GM12801 (cell line): Measurements from ENCODE around the gene NTSR2.

Experiments used
- CTCF ChIP-seq: IDR thresholded peaks from one replicate; pipeline ENCODE4 v1.5.1; 2011; ENCODE audit warnings: control low read depth; ENCODE audit not compliant: insufficient read length; ENCODE audit errors: extremely low read depth

NTSR2 gene

GRCh38 chr2:11618708-11619062 lies 51.3 kb downstream of the NTSR2 start:
- no peak for TF ChIP-seq CTCF

GRCh38 chr2:11617984-11618707 lies 51.8 kb downstream of the NTSR2 start:
- TF ChIP-seq CTCF = no peak

GRCh38 chr2:11617527-11617926 lies 52.5 kb downstream of the NTSR2 start:
- TF ChIP-seq CTCF = no peak

- TF ChIP-seq CTCF = no peak
Measured at GRCh38 chr2:11616851-11617415, 53.1 kb downstream of the NTSR2 start.

- TF ChIP-seq CTCF = no peak
Measured at GRCh38 chr2:11616097-11616687, 53.8 kb downstream of the NTSR2 start.

DNA sequence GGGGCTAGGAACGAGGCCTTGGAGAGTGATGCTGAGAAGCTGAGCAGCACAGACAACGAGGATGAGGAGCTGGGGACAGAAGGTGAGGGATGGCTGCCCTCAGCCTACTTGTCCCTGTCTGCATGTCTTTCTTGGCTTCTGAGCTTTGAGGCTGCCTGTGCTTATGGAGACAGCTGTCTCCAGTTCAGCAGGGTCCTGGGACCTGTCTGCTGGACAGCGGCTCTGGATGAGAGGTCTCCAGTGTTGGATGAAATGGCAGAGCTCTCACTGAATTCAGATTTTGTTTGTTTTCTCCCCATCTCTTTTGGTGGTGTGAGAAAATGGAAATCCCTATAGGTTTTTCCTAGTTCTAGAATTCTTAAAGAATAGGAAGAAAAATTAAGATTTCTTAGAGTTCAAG lies 54.8 kb downstream of the NTSR2 start:
- no peak for TF ChIP-seq CTCF

GRCh38 chr2:11613297-11613696 lies 56.7 kb downstream of the NTSR2 start:
- TF ChIP-seq CTCF = no peak
